HG02870 (cell line): ENCODE data around the gene KMT2C.

Experiments
- ATAC-seq: cut with Tn5 transposase; IDR thresholded peaks from one replicate; pipeline ENCODE4 v1.9.1; 2021; ENCODE audit warnings: mild to moderate bottlenecking, moderate library complexity; ENCODE audit not compliant: unreplicated experiment

KMT2C gene

GRCh38 chr7:152121432-152121831 is 314.4 kb downstream of the KMT2C start:
- no peak for ATAC-seq

GRCh38 chr7:152120776-152121175 is 315.0 kb downstream of the KMT2C start:
- no peak for ATAC-seq

- ATAC-seq, result no peak
These were observed 315.6 kb downstream of the KMT2C start for GRCh38 chr7:152120210-152120609.

- ATAC-seq, result no peak
These were observed 318.4 kb downstream of the KMT2C start for GRCh38 chr7:152117356-152117755.

- ATAC-seq, result no peak
These were observed 320.6 kb downstream of the KMT2C start for GRCh38 chr7:152115021-152115718.

GRCh38 chr7:152112829-152113228 is 323.0 kb downstream of the KMT2C start:
- ATAC-seq, result no peak

GRCh38 chr7:152108359-152108758 is 327.4 kb downstream of the KMT2C start:
- no peak for ATAC-seq

- ATAC-seq, result no peak
These were observed 327.9 kb downstream of the KMT2C start for GRCh38 chr7:152107945-152108344.

GRCh38 chr7:152106990-152107389 is 328.8 kb downstream of the KMT2C start:
- no peak for ATAC-seq

GRCh38 chr7:152105205-152105604 is 330.6 kb downstream of the KMT2C start:
- ATAC-seq, result no peak

GRCh38 chr7:152103691-152104090 is 332.1 kb downstream of the KMT2C start:
- ATAC-seq, result no peak

- no peak for ATAC-seq
These were observed 332.7 kb downstream of the KMT2C start for GRCh38 chr7:152103066-152103465.

GRCh38 chr7:152097330-152097729 is 338.5 kb downstream of the KMT2C start:
- ATAC-seq, result no peak

GRCh38 chr7:152095771-152096170 is 340.0 kb downstream of the KMT2C start:
- ATAC-seq, result no peak

GRCh38 chr7:152093717-152094116 is 342.1 kb downstream of the KMT2C start:
- ATAC-seq, result no peak

- no peak for ATAC-seq
These were observed 345.1 kb downstream of the KMT2C start for GRCh38 chr7:152090747-152091146.

- ATAC-seq, result no peak
These were observed 346.6 kb downstream of the KMT2C start for GRCh38 chr7:152089183-152089582.

- ATAC-seq, result no peak
These were observed 349.3 kb downstream of the KMT2C start for GRCh38 chr7:152086513-152086912.

GRCh38 chr7:152085131-152085530 is 350.7 kb downstream of the KMT2C start:
- no peak for ATAC-seq
